Breast epithelium (tissue), 3 donors: ENCODE measurements around the gene NEK11.

Source experiments
- CTCF ChIP-seq, 3 donors: fragments of 450-650 bp; IDR thresholded peaks; one replicate each; pipeline ENCODE4 v1.5.1; 2016 to 2017; ENCODE audit warnings: antibody characterized with exemption in 3 of 3, mild to moderate bottlenecking in 3 of 3, moderate library complexity in 3 of 3
- POLR2A ChIP-seq: fragments of 450-650 bp; IDR thresholded peaks from one replicate; pipeline ENCODE4 v1.6.1; 2016; ENCODE audit warnings: antibody characterized with exemption, mild to moderate bottlenecking, moderate library complexity

- no peak for TF ChIP-seq POLR2A
- no peak for TF ChIP-seq CTCF (IDR thresholded peaks at IDR 0.05)
These were observed 45.2 kb upstream of the NEK11 start for GRCh38 chr3:130981469-130981868.
